RWPE2 (cell line): Measurements from ENCODE around the gene PPP1R13B.

ENCODE experiments used
- ATAC-seq: fragments of 200-7000 bp; cut with Tn5 transposase; 3 replicates; pipeline ENCODE4 v1.9.1; 2021; ENCODE audit warnings: low read depth
- DNase-seq: peaks from one replicate; pipeline ENCODE4 v3.0.0-alpha.2; 2020; ENCODE audit warnings: low spot score
- H3K27ac ChIP-seq: fragments of 450-650 bp; 2 replicates; pipeline ENCODE4 v1.5.1; 2017; ENCODE audit warnings: mild to moderate bottlenecking; ENCODE audit not compliant: poor library complexity, severe bottlenecking
- H3K27me3 ChIP-seq: fragments of 250-450 bp; sonication (Bioruptor Pico); 2 replicates; pipeline ENCODE4 v1.5.1; 2021; ENCODE audit warnings: mild to moderate bottlenecking, moderate library complexity; ENCODE audit not compliant: insufficient read depth, poor library complexity, severe bottlenecking
- H3K36me3 ChIP-seq: fragments of 250-450 bp; sonication (Bioruptor Pico); 2 replicates; pipeline ENCODE4 v1.5.1; 2020; ENCODE audit warnings: low read depth, mild to moderate bottlenecking, moderate library complexity
- H3K4me1 ChIP-seq: fragments of 250-450 bp; sonication (Bioruptor Pico); 2 replicates; pipeline ENCODE4 v1.5.1; 2021; ENCODE audit warnings: mild to moderate bottlenecking, moderate library complexity; ENCODE audit not compliant: insufficient read depth, poor library complexity, severe bottlenecking
- H3K4me3 ChIP-seq: fragments of 250-450 bp; sonication (Bioruptor Pico); 2 replicates; pipeline ENCODE4 v1.5.1; 2021; ENCODE audit warnings: mild to moderate bottlenecking, moderate library complexity; ENCODE audit not compliant: severe bottlenecking
- H3K9me3 ChIP-seq: fragments of 250-450 bp; sonication (Bioruptor Pico); 2 replicates; pipeline ENCODE4 v1.5.1; 2021; ENCODE audit warnings: mild to moderate bottlenecking, moderate library complexity; ENCODE audit not compliant: severe bottlenecking
- TF ChIP-seq, protein P1 (sequence below): fragments of 450-650 bp; IDR thresholded peaks from one replicate; pipeline ENCODE4 v1.5.1; 2017; ENCODE audit warnings: mild to moderate bottlenecking, moderate library complexity; ENCODE audit not compliant: poor library complexity, severe bottlenecking

The PPP1R13B gene

GRCh38 chr14:103742499-103743255 is 104.7 kb downstream of the PPP1R13B start:
- H3K36me3 ChIP-seq: peaks cover 15% of the 10 kb centered on the region
- TF ChIP-seq, protein P1, sequence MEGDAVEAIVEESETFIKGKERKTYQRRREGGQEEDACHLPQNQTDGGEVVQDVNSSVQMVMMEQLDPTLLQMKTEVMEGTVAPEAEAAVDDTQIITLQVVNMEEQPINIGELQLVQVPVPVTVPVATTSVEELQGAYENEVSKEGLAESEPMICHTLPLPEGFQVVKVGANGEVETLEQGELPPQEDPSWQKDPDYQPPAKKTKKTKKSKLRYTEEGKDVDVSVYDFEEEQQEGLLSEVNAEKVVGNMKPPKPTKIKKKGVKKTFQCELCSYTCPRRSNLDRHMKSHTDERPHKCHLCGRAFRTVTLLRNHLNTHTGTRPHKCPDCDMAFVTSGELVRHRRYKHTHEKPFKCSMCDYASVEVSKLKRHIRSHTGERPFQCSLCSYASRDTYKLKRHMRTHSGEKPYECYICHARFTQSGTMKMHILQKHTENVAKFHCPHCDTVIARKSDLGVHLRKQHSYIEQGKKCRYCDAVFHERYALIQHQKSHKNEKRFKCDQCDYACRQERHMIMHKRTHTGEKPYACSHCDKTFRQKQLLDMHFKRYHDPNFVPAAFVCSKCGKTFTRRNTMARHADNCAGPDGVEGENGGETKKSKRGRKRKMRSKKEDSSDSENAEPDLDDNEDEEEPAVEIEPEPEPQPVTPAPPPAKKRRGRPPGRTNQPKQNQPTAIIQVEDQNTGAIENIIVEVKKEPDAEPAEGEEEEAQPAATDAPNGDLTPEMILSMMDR: no peak
- no peaks in the 10 kb centered on the region for H3K9me3 ChIP-seq
- H3K27me3 ChIP-seq: no peaks in the 10 kb centered on the region
- no peaks in the 10 kb centered on the region for H3K4me1 ChIP-seq
- no peak overlapping the region for H3K4me3 ChIP-seq
- DNase-seq: no peak
- no peak for ATAC-seq
- no peak overlapping the region for H3K27ac ChIP-seq

GRCh38 chr14:103741876-103742275 is 105.5 kb downstream of the PPP1R13B start:
- no peaks in the 10 kb centered on the region for H3K9me3 ChIP-seq

GRCh38 chr14:103740991-103741689 is 106.2 kb downstream of the PPP1R13B start:
- ATAC-seq (no peak), DNase-seq (no peak)
- H3K4me3 ChIP-seq: no peak overlapping the region
- H3K27ac ChIP-seq: no peak overlapping the region
- TF ChIP-seq, protein P1: no peak
- H3K9me3 ChIP-seq: no peaks in the 10 kb centered on the region
- no peaks in the 10 kb centered on the region for H3K27me3 ChIP-seq
- no peaks in the 10 kb centered on the region for H3K4me1 ChIP-seq
- peaks cover 18% of the 10 kb centered on the region for H3K36me3 ChIP-seq

More at GRCh38 chr14:103741876-103742275, 105.5 kb downstream of the PPP1R13B start:
- H3K36me3 ChIP-seq: peaks cover 15% of the 10 kb centered on the region
- peak; percentile 55 for DNase-seq
- ATAC-seq: no peak
- no peaks in the 10 kb centered on the region for H3K4me1 ChIP-seq
- H3K4me3 ChIP-seq: no peak overlapping the region
- H3K27me3 ChIP-seq: no peaks in the 10 kb centered on the region
- no peak overlapping the region for H3K27ac ChIP-seq
- TF ChIP-seq, protein P1: no peak

DNA sequence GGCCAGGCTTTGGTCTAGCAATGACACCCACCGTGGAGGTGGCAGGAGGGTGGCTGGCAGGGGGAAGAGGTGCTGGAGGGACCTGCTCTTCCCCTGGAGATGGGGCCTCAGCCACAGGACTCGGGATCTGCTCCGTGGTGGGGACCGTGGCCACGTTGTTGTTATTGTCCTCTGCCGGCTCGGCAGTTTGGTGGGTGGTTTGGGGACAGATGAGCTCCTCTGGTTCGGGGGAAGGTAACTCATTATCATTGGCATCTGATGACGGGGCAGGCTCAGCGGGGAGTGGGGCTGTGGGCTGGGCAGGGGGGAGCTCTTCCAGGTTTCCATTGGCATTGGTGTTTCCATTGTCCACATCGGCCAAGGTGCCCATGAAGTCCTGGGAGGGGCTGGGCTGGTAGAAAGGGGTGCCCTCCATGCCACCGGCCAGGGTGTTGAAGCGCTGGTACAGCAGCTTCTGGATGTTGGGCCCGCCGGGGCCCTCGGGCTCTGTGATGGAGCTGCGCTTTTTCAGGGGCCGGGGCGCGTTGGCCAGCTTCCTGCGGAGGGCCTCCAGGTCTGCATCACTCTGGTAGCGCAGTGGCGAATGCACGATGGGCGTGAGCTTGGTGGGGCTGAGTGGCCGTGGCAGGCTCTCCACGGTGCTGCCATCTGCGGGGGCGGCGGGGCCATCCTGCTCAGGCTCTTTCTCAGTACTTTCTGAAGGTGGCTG is 107.4 kb downstream of the PPP1R13B start:
- H3K4me1 ChIP-seq: no peaks in the 10 kb centered on the region
- no peak overlapping the region for H3K27ac ChIP-seq
- TF ChIP-seq, protein P1: no peak
- H3K36me3 ChIP-seq: peaks cover 18% of the 10 kb centered on the region
- ATAC-seq (no peak), DNase-seq (peak; percentile 67)
- H3K27me3 ChIP-seq: no peaks in the 10 kb centered on the region
- no peak overlapping the region for H3K4me3 ChIP-seq
- no peaks in the 10 kb centered on the region for H3K9me3 ChIP-seq
